NB4 (cell line): ENCODE measurements around the gene CLNK.

ENCODE experiments used
- DNase-seq: peaks from one replicate; pipeline ENCODE4 v3.0.0; 2010; ENCODE audit warnings: low read depth
- H3K4me3 ChIP-seq: one replicate; pipeline ENCODE4 v1.5.1; 2011; ENCODE audit warnings: mild to moderate bottlenecking, low read depth, low read length, moderate library complexity
- CTCF ChIP-seq: IDR thresholded peaks from one replicate; pipeline ENCODE4 v1.5.1; 2012; ENCODE audit warnings: low read depth, low read length
- MYC ChIP-seq: IDR thresholded peaks from 2 replicates; pipeline ENCODE4 v1.6.1; 2011; ENCODE audit warnings: low read depth, low read length
- POLR2A ChIP-seq: IDR thresholded peaks from 2 replicates; pipeline ENCODE4 v1.6.1; 2011; ENCODE audit warnings: mild to moderate bottlenecking; ENCODE audit not compliant: insufficient read length; ENCODE audit errors: extremely low read depth
- TF ChIP-seq, protein P1 (sequence below): IDR thresholded peaks from 2 replicates; pipeline ENCODE4 v1.6.1; 2011; ENCODE audit warnings: low read depth, low read length

The CLNK gene

GRCh38 chr4:10598829-10599228 lies 85.7 kb downstream of the CLNK start:
- DNase-seq, result no peak
- no peak overlapping the region for H3K4me3 ChIP-seq
- TF ChIP-seq, protein P1, sequence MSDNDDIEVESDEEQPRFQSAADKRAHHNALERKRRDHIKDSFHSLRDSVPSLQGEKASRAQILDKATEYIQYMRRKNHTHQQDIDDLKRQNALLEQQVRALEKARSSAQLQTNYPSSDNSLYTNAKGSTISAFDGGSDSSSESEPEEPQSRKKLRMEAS, result no peak
- TF ChIP-seq MYC (no peak), POLR2A (no peak), CTCF (no peak)

DNA sequence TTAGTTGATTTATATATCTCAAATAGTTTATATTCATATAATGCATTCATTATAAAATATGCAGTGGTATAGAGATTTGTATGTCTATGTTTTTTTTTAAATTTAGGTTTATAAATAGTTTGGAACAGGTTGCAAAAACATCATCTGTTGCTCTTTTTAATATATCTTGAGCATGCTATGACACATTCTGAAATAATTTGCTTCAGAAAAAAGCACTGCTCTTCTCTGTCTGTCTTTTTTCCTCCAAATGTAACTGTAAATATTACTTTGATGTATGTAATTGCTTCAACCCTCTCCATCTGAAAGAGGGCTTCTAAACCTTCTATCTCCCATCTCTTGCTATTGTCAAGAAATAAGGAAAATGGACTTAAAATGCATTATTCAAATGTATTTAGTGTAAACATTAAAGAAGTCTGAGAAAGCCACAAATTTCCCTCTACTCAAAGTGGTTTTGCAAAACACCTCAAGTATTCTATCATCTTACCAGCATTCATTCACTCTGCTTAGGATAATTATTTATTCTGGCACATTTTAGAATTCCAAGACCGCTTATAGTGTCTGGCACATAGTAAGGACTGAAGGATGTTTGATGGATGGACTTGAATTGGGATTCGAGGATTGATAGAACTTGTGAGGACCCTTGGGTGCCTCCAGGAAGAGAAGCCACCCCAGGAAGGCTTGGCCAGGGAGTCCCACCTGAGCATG lies 87.8 kb downstream of the CLNK start:
- TF ChIP-seq POLR2A, result no peak
- TF ChIP-seq, protein P1, result no peak
- no peak for TF ChIP-seq MYC
- TF ChIP-seq CTCF, result no peak
- no peak overlapping the region for H3K4me3 ChIP-seq
- DNase-seq, result no peak

GRCh38 chr4:10593130-10593529 lies 91.4 kb downstream of the CLNK start:
- DNase-seq, result no peak
- TF ChIP-seq POLR2A (no peak), CTCF (no peak), MYC (no peak)
- no peak overlapping the region for H3K4me3 ChIP-seq

- no peak overlapping the region for H3K4me3 ChIP-seq
- no peak for DNase-seq
- TF ChIP-seq, protein P1, result no peak
- no peak for TF ChIP-seq POLR2A
- TF ChIP-seq MYC, result no peak
- no peak for TF ChIP-seq CTCF
Observed at GRCh38 chr4:10590896-10591295, 93.7 kb downstream of the CLNK start.

DNA sequence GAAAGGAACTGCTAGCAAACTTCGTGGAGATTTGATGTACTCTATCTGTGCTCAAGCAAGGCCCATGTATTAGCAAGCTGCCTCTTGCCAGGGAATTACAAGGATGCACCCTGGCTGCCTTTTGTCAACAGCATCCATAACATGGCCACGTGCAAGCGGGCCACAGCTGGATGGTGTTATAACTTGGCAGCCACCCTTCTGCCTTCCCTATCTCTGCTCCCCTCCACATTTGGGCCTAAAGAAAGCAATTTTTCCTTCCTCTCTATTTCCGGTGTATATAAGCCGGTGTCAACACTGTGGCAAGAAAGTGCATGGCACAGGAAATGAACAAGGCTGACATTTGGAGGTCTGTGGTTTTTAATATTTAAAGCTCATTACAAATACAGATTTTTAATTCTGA lies 94.8 kb downstream of the CLNK start:
- no peak for DNase-seq
- TF ChIP-seq POLR2A (no peak), CTCF (no peak), MYC (no peak)
- TF ChIP-seq, protein P1, result no peak
- no peak overlapping the region for H3K4me3 ChIP-seq

DNA sequence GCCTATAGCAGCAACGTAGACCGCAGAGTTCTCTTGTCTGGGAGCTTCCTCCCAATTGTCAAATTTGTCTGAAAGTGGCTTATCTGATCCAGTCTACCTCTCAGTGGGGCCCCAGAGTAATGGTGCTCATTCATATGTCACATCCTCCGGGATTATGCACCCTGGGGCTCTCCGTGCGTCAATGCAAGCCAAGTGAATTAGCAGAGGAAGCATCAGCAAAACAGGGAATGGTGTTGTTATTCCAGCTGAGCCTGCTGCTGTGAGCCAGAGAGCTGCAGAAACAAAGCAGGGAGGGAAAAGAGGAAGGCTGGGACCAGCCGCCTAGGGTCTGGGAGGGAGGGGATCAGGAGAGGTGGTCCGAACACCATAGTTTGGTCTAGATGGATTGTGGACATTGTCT lies 95.2 kb downstream of the CLNK start:
- no peak for DNase-seq
- TF ChIP-seq, protein P1, result no peak
- TF ChIP-seq POLR2A, result no peak
- no peak for TF ChIP-seq MYC
- TF ChIP-seq CTCF, result no peak
- no peak overlapping the region for H3K4me3 ChIP-seq
